ENCODE results near the gene ATP13A2.
A peak's percentile ranks its signal among the peaks of the same experiment; 100 is the strongest.
"Not testable (repeated sequence)": the region's sequence is repeated elsewhere in the genome, so short reads cannot be mapped to it uniquely, and the experiment has no call there.

Gene ATP13A2

GRCh38 chr1:16975211-16975610, 36.5 kb downstream of the ATP13A2 start:
- DNase-seq: no peak

DNA sequence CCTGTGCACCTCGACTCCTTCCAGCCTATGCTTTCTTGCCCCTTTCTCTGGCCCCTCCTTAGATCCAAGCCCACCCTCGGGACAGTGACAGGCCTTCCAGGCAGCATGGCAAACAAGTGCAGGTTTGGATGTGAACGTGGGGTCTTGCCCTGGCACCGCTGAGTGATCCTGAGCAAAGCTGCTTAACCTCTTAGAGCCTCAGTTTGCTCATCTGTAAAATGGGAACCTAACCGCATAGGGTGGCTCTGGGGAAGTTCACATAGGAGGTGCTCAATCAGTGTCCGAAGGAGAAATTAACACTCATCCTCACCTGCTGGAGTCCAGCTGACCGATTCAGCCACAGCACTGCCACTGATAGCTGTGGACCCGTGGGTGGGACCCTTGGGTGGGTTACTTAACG, 38.5 kb downstream of the ATP13A2 start:
- DNase-seq: no peak

DNA sequence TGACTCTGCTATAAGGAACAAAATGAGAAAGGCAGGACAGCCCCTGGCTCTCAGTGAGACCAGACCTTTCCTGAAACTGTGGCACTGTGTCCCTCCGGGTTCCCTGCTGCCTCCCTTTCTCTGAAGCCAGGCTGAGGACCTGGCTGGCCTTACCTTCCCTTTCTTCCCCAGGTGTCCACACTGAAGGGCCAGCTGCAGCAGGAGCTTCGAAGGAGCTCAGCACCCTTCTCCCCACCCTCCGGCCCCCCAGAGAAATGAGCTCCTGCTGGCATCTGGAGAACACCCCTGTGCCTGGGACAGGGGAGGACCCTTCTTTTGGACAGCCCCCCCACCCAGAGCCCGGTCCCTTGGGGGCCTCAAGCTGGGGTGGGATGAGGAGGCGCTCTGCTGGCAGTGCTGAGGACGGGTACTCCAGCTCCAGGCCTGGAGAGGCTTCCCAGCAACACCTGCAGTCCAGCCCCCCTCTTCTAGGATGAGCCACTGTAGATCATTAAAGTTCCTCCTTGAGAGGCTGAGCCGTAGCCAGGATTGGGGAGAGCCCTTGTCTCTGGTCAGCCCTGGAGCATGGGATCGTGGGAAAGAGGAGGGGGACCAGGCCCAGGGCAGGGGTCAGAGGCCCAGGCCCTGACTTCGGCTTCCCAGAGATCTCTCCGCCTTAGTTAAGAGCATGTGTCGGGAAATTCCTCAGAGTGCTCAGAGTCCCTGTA, 39.4 kb downstream of the ATP13A2 start:
- DNase-seq: no peak

- DNase-seq: no peak
Observed at GRCh38 chr1:16971341-16972188, 40.2 kb downstream of the ATP13A2 start.

DNA sequence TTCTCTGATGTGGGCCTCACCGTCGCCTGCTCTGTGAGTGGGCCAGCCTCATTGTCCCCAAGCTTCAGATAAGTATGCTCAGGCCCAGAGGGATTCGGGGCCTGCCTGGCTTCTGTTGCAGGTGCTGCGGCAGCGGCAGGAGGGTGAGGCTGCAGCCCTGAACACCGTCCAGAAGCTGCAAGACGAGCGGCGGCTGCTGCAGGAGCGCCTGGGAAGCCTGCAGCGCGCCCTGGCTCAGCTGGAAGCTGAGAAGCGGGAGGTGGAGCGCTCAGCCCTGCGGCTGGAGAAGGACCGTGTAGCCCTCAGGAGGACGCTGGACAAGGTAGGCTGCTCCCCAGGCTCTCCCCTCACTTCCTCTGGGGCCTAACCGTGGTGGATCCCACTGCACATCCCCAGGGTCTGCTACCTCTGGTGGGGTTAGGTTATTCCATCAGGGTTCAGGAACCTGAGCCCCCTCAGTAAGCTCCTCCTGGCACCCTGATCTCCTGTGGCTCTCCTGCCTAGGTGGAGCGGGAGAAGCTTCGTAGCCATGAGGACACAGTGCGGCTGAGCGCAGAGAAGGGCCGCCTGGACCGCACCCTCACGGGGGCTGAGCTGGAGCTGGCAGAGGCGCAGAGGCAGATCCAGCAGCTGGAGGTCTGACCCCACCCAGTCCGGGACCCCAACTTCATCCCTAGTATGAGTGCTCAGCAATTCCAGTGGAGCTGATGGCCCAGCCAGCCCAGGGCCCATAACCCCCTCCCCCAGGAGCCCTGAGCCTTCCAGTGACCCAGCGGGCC, 41.4 kb downstream of the ATP13A2 start:
- no peak for DNase-seq

- DNase-seq: no peak
Observed at GRCh38 chr1:16969651-16970050, 42.1 kb downstream of the ATP13A2 start.

DNA sequence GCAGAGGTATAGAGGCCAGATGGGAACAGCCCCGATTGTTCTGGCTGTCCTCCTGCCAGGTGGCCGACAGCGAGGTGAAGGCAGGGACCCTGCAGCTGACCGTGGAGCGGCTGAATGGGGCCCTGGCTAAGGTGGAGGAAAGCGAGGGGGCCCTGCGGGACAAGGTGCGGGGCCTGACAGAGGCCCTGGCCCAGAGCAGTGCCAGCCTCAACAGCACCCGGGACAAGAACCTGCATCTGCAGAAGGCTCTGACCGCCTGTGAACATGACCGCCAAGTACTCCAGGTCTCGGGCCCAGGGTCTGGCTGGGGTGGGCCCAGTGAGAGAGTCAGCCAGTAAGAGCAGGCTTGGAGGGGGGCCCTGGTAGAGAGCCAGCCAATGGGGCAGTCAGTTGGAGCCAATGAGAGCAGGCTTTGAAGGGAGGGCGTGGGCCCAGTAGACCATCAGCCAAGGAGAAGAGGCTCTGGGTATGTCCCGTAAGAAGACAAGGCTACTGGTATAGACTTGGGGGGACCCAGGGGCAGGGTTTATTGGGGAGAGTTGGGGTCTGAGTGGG, 42.6 kb downstream of the ATP13A2 start:
- no peak for DNase-seq

GRCh38 chr1:16968372-16968771, 43.4 kb downstream of the ATP13A2 start:
- no peak for DNase-seq

- no peak for DNase-seq
Observed at GRCh38 chr1:16967962-16968361, 43.8 kb downstream of the ATP13A2 start.

- DNase-seq: no peak
Observed at GRCh38 chr1:16967095-16967575, 44.6 kb downstream of the ATP13A2 start.

- DNase-seq: no peak
Observed at GRCh38 chr1:16966282-16966681, 45.4 kb downstream of the ATP13A2 start.

DNA sequence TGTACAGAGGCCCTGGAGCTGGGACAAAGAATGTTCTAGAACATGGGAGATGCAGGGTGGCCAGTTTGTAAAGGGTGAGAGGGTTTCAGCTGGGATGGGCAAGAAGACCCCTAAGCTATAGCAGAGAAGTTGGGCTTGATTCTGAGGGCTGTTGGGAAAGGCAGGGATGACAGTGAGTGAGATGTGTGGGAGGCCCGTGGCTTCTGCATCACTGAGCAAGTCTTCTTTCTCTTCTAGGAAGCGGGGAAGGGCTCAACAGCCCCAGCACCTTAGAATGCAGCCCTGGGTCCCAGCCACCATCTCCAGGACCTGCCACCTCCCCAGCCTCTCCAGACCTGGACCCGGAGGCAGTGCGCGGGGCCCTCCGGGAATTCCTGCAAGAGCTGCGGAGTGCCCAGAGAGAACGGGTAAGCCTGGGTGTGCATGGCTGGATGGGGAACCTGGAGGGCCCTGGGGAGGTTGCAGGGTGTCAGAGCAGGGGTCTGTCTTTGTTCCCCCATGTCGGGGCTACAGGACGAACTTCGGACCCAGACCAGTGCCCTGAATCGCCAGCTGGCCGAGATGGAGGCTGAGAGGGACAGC, 46.2 kb downstream of the ATP13A2 start:
- no peak for DNase-seq

DNA sequence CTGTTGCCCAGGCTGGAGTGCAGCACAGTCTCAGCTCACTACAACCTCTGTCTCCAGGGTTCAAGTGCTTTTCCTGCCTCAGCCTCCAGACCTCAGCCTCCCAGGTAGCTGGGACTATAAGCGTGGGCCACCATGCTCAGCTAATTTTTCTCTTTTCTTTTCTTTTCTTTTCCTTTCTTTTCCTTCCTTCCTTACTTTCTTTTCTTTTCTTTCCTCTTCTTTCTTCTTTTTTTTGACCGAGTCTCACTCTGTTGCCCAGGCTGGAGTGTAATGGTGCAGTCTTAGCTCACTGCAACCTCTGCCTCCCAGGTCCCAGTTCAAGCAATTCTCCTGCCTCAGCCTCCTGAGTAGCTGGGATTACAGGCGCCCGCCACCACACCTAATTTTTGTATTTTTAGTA, 47.6 kb downstream of the ATP13A2 start:
- DNase-seq: not testable (repeated sequence)

GRCh38 chr1:16961297-16962133, 50.2 kb downstream of the ATP13A2 start:
- DNase-seq: no peak

DNA sequence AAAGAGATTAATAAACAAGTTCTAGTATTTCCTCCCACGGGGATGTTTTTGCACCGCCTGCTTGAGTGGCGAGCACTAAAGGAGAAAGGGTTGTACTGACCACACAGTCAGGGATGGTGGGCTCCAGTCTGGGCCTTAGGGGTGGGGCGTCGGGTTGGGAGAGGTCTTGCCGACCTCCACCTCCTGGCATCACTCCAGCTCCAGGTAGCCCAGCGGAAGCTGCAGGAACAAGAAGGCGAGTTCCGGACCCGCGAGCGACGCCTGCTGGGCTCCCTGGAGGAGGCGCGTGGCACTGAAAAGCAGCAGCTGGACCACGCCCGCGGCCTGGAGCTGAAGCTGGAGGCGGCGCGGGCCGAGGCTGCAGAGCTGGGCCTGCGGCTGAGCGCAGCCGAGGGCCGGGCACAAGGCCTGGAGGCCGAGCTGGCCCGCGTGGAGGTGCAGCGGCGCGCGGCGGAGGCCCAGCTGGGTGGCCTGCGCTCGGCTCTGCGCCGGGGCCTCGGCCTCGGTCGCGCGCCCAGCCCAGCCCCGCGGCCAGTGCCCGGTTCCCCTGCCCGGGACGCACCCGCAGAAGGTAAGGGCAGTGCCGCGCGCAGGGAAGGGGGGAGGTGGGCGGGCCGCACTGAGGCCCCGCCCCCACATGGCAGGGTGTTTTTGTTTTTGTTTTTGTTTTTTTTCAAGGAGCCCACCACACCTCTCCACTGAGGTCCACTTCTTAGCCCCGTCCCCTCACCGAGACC, 51.0 kb downstream of the ATP13A2 start:
- DNase-seq: peak; percentile 79

DNA sequence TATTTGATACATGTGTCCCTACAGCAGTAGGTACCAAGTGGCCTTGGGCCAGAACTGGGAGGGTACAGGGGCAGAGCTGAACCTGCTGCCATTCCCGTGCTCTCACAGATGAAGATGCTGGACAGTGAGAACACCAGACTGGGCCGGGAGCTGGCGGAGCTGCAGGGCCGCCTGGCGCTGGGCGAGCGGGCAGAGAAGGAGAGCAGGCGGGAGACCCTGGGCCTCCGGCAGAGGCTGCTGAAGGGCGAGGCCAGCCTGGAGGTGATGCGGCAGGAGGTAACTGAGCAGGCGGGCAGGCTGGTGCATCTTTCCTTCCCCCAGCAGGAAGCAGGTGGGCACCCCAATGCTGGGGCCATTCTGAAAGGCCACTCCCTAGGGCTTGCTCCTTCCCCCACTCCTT, 53.3 kb downstream of the ATP13A2 start:
- no peak for DNase-seq

- no peak for DNase-seq
Observed at GRCh38 chr1:16957731-16958130, 54.0 kb downstream of the ATP13A2 start.

GRCh38 chr1:16956775-16957174, 55.0 kb downstream of the ATP13A2 start:
- no peak for DNase-seq

GRCh38 chr1:16955186-16955585, 56.5 kb downstream of the ATP13A2 start:
- no peak for DNase-seq

- DNase-seq: no peak
Observed at GRCh38 chr1:16954579-16954978, 57.1 kb downstream of the ATP13A2 start.

- DNase-seq: not testable (repeated sequence)
Observed at GRCh38 chr1:16952376-16952775, 59.4 kb downstream of the ATP13A2 start.
